ENCODE results near the gene SGO1. TPM values are rescaled to one million over a fixed set of nuclear protein-coding genes. Genes with fewer than 3 reads are reported as not detected.

The SGO1 gene
- total RNA-seq, 1 donor from 2014 or later: not detected

GRCh38 chr3:20128358-20128757, 57.6 kb downstream of the SGO1 start:
- H3K36me3 ChIP-seq: peaks cover 37% of the 10 kb centered on the region
- DNase-seq (no peak), ATAC-seq (no peak)
- no peaks in the 10 kb centered on the region for H3K4me1 ChIP-seq
- H3K4me3 ChIP-seq: no peak overlapping the region
- intact Hi-C loops (cut with DNase I): no loop called here
- H3K27me3 ChIP-seq: no peaks in the 10 kb centered on the region
- H3K9me3 ChIP-seq: no peaks in the 10 kb centered on the region
- TF ChIP-seq CTCF (IDR thresholded peaks at IDR 0.05): no peak
- H3K27ac ChIP-seq: no peak overlapping the region

DNA sequence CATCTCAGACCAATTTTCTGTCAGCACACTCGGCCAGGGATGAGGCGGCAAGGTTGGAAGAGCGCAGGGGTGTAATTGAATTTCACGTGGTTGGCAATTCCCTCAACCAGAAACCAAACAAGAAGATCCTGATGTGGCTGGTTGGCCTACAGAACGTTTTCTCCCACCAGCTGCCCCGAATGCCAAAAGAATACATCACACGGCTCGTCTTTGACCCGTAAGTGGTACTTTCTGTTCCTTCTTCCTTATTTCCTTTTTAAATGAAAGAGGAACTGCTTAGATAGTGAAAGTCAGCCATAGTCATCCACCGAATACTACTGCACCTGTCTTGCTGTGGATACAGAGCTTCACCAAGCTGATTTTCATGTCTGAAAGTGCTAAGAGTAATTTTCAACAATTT, 60.1 kb downstream of the SGO1 start:
- intact Hi-C loops (cut with DNase I): no loop called here
- Histone ChIP-seq H3K9me3 (no peaks in the 10 kb centered on the region), H3K27me3 (no peaks in the 10 kb centered on the region), H3K4me3 (no peak overlapping the region), H3K4me1 (no peaks in the 10 kb centered on the region), H3K27ac (no peak overlapping the region), H3K36me3 (peaks cover 51% of the 10 kb centered on the region)
- ATAC-seq (peak; percentile 81), DNase-seq (no peak)
- no peak for TF ChIP-seq CTCF (IDR thresholded peaks at IDR 0.05)

GRCh38 chr3:20125289-20125688, 60.7 kb downstream of the SGO1 start:
- Histone ChIP-seq H3K27me3 (no peaks in the 10 kb centered on the region), H3K9me3 (no peaks in the 10 kb centered on the region), H3K4me3 (no peak overlapping the region), H3K27ac (no peak overlapping the region), H3K36me3 (peaks cover 57% of the 10 kb centered on the region), H3K4me1 (no peaks in the 10 kb centered on the region)
- no peak for DNase-seq
- intact Hi-C loops (cut with DNase I): no loop called here
- TF ChIP-seq CTCF (IDR thresholded peaks at IDR 0.05): no peak
- no peak for ATAC-seq

GRCh38 chr3:20123131-20123652, 62.8 kb downstream of the SGO1 start:
- Histone ChIP-seq H3K27ac (no peak overlapping the region), H3K4me1 (no peaks in the 10 kb centered on the region), H3K4me3 (no peak overlapping the region), H3K27me3 (no peaks in the 10 kb centered on the region), H3K36me3 (peaks cover 63% of the 10 kb centered on the region), H3K9me3 (no peaks in the 10 kb centered on the region)
- intact Hi-C loops (cut with DNase I): no loop called here
- TF ChIP-seq CTCF (IDR thresholded peaks at IDR 0.05): no peak
- DNase-seq (no peak), ATAC-seq (no peak)

DNA sequence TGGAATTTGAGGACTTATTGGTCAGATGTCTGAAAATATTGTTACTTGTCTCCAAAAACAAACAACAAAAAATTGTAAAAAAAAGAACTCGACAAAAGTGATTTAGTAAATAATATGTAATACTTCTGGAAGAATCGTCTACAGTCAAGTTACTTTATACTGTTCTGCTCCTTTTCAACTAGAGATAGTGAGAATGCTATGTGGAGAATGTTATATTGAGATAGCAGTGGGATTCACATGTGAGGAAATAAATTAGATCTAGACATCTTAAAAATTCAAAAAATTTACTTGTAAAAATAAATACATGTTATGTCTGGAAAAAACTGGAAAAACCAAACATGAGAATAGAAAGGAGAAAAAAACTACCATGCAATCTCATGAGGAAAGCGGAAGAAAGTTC, 64.9 kb downstream of the SGO1 start:
- Histone ChIP-seq H3K27me3 (no peaks in the 10 kb centered on the region), H3K4me1 (no peaks in the 10 kb centered on the region), H3K27ac (no peak overlapping the region), H3K4me3 (no peak overlapping the region), H3K9me3 (no peaks in the 10 kb centered on the region), H3K36me3 (peaks cover 59% of the 10 kb centered on the region)
- no peak for ATAC-seq
- no peak for DNase-seq
- no peak for TF ChIP-seq CTCF (IDR thresholded peaks at IDR 0.05)
- intact Hi-C loops (cut with DNase I): no loop called here

Small RNAs within 50 kb of the gene (microRNA-seq; reads per million reads assigned to microRNA genes)
- gene MIR3135A (ENCODE audit: borderline microRNAs expressed): not detected

Other genes with a start within 250 kb of the SGO1 start
- gene RAB5A, start 239.1 kb downstream of the SGO1 start, total RNA-seq: 71.7 TPM
- not detected for gene PP2D1, start 173.9 kb downstream of the SGO1 start, total RNA-seq
- 52.6 TPM for gene KAT2B, start 145.8 kb downstream of the SGO1 start, total RNA-seq